Heart right ventricle (tissue), 16 donors: ENCODE data around the gene MUC4. TPM values are rescaled to one million over a fixed set of nuclear protein-coding genes. Genes with fewer than 3 reads are reported as not detected.

Experiments used
- ATAC-seq, 8 donors: fragments of 200-7000 bp; cut with Tn5 transposase; one replicate each; pipeline ENCODE4 v1.9.1; 2020; ENCODE audit warnings: mild to moderate bottlenecking in 8 of 8, moderate library complexity in 8 of 8, moderate number of reproducible peaks in 1 of 8
- DNase-seq, 2 donors: peaks; one replicate each; pipeline ENCODE4 v3.0.0-alpha.2; 2020
- H3K27ac ChIP-seq, 10 donors: fragments of 200-600 bp; sonication (generic) in 2 of 10; one replicate each; pipeline versions ENCODE4 v1.5.0 to v1.8.0; 2020 to 2022; ENCODE audit warnings: mild to moderate bottlenecking in 3 of 10
- H3K27me3 ChIP-seq, 7 donors: fragments of 200-600 bp; one replicate each; pipeline ENCODE4 v1.8.0; 2021 to 2022; ENCODE audit warnings: mild to moderate bottlenecking in 2 of 7
- H3K36me3 ChIP-seq, 9 donors: fragments of 200-600 bp; sonication (generic) in 1 of 9; one replicate each; pipeline versions ENCODE4 v1.5.0 to v1.8.0; 2020 to 2022; ENCODE audit warnings: mild to moderate bottlenecking in 2 of 9
- H3K4me1 ChIP-seq, 9 donors: fragments of 200-600 bp; sonication (generic) in 1 of 9; one replicate each; pipeline versions ENCODE4 v1.5.0 to v1.8.0; 2020 to 2022; ENCODE audit warnings: mild to moderate bottlenecking in 4 of 9
- H3K4me3 ChIP-seq, 10 donors: fragments of 200-600 bp; sonication (generic) in 2 of 10; one replicate each; pipeline versions ENCODE4 v1.5.0 to v1.8.0; 2020 to 2022; ENCODE audit warnings: mild to moderate bottlenecking in 7 of 10, moderate library complexity in 2 of 10
- H3K9me3 ChIP-seq, 11 donors: fragments of 200-600 bp in 10 of 11; sonication (generic) in 2 of 11; one replicate each; pipeline versions ENCODE4 v1.5.0 to v1.8.0; 2013 to 2022; ENCODE audit warnings: mild to moderate bottlenecking in 2 of 11, control low read depth in 1 of 11, moderate library complexity in 1 of 11
- WGBS, 2 donors: extraction: QIAGEN DNeasy Blood & Tissue Kit; methylation state at CpG; one replicate each; pipeline ENCODE4 v1.1.7; 2013; ENCODE audit warnings: inconsistent platforms in 1 of 2; 5-methylcytosine and 5-hydroxymethylcytosine counted together
- intact Hi-C, 10 donors: fragments of 100-400 bp; cut with DNase I; formaldehyde crosslinking; loops; one replicate each; pipeline versions ENCODE4 v1.11.1 to v1.14.2; 2022
- polyA plus RNA-seq, 2 donors: library from polyadenylated mRNA; stranded (reverse); fragments of 200-250 nt; gene quantifications; one replicate each; pipeline ENCODE4 v1.2.3, GENCODE V29; 2013
- total RNA-seq, 10 donors: library from RNA; stranded (reverse); fragmentation: NEBNext Ultra II Directional in 3 of 10; extraction: Animal tissue kit (Norgen Biotek cat#: 25700) in 3 of 10; gene quantifications; one replicate each; pipeline versions ENCODE4 v1.2.1 to v1.2.4, GENCODE V29; 2021 to 2023
- TF ChIP-seq, protein P1 (sequence below), 9 donors: fragments of 200-600 bp; sonication (generic) in 2 of 9; IDR thresholded peaks; one replicate each; pipeline versions ENCODE4 v1.5.0 to v1.8.0; 2021 to 2022; ENCODE audit warnings: antibody characterized with exemption in 9 of 9, mild to moderate bottlenecking in 5 of 9, moderate library complexity in 1 of 9
- donor health status: Arrhythmogenic right ventricular cardiomyopathy.
- donor health status: ischemic (EF 13 %, LVEDD 7.1; RV severe dilation, severe dysfunction).
- donor health status: healthy with polysubstance abuse.
- donor health status: DM: no; HTN: yes; CAD: no.
- donor health status: DM: no; HTN: no; CAD: no.
- donor health status: ischemic (EF 25% LVEDD 6.9; RV normal size, moderate dysfunction).
- donor health status: ischemic (EF 25% LVEDD 5.7; RV mildly dilated, moderate dysfunction).
- donor health status: healthy.
- donor health status: DM: yes; HTN: yes; CAD: no.
- donor health status: Ischemic cardiomyopathy.
- donor health status: ischemic (EF 35%, LVEDD 5.7; RV mildly dilated, moderate dysfunction).
- donor health status: nonischemic (EF 11% LVEDD 7.7; RV severe dilation, severe dysfunction).
- donor health status: DM: yes; HTN: yes; CAD: no.
- donor health status: PGD.
- donor health status: ischemic (EF 29% LVEDD 5.4; RV normal size, mild dysfunction).
- donor health status: nonischemic (EF 23%, LVEDD 6.1; RV moderate dilation, normal function).

The MUC4 gene
- total and polyA plus RNA-seq, 12 donors, result 0.01 TPM; not detected in 11

DNA sequence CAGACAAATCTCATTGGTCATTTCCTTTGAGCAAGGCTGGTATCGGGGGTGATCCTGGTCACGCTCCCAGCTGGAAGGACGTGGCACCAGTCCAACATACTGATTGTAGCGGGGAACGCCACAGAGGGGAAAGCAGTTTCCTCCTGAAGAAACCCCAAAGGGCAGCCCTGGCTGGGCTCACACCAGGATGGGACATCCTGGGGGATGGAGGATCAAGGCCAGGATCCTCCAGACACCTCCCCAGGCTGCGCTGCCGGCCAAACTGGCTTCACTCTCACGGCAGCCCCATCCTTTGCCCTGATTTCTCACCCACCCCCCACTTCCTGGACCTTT, 54.3 kb downstream of the MUC4 start:
- Histone ChIP-seq H3K27me3 (peaks cover 0 to 66% (median 49%) of the 10 kb centered on the region in 7 donors), H3K27ac (no peak overlapping the region), H3K36me3 (no peaks in the 10 kb centered on the region), H3K4me1 (peaks cover 0 to 29% (median 10%) of the 10 kb centered on the region in 9 donors), H3K4me3 (no peak overlapping the region), H3K9me3 (no peaks in the 10 kb centered on the region)
- no peak for DNase-seq
- TF ChIP-seq, protein P1, sequence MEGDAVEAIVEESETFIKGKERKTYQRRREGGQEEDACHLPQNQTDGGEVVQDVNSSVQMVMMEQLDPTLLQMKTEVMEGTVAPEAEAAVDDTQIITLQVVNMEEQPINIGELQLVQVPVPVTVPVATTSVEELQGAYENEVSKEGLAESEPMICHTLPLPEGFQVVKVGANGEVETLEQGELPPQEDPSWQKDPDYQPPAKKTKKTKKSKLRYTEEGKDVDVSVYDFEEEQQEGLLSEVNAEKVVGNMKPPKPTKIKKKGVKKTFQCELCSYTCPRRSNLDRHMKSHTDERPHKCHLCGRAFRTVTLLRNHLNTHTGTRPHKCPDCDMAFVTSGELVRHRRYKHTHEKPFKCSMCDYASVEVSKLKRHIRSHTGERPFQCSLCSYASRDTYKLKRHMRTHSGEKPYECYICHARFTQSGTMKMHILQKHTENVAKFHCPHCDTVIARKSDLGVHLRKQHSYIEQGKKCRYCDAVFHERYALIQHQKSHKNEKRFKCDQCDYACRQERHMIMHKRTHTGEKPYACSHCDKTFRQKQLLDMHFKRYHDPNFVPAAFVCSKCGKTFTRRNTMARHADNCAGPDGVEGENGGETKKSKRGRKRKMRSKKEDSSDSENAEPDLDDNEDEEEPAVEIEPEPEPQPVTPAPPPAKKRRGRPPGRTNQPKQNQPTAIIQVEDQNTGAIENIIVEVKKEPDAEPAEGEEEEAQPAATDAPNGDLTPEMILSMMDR (IDR thresholded peaks at IDR 0.05), result no peak
- no peak for ATAC-seq
- WGBS, 2 donors, result 5 to 9% methylated on average over 8 of the region's 8 CpGs
- intact Hi-C loops, result no loop called here

DNA sequence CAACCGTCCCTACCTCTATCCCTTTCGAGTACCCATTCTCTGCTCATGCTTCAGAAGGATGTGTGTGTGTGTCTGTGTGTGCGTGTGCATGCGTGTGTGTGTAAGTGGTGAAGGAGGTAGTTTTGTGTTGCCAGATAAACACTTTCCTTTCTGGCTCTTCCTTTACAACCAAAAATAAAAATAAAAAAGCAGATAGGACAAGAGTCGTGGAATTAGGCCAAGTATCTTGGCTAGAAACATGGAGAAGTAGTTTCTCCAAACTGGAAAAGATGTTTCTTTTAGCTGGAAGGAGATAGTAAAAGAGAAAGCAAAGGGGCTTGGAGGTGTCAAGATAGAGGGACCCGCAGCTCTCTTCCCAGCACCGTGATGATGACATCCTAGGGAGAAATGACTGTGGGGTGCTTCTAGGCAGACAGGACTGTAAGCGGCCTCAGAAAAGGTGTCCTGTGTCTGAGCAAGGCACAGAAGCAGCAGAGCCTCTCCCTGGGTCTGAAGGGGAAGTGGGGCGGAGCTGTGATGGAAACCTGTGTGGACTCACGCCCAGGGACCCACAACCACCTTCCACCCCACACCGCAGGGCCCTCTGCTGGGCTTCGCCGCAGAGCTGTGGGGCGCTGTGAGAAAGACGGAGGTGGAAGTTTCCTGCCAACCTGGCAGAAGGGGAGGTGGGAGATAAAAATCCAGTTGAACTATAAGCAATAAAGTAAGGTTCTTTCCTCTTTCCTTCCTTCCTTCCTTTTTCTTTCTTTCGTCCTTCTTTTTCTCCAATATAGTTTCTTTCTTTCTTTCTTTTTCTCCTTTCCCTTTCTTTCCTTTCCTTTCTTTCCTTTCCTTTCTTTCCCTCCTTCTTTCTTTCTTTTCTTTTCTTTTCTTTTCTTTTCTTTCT, 55.7 kb downstream of the MUC4 start:
- Histone ChIP-seq H3K27ac (no peak overlapping the region), H3K4me1 (peaks cover 0 to 20% (median 10%) of the 10 kb centered on the region in 9 donors), H3K9me3 (no peaks in the 10 kb centered on the region), H3K4me3 (no peak overlapping the region), H3K36me3 (no peaks in the 10 kb centered on the region), H3K27me3 (peaks cover 0 to 57% (median 37%) of the 10 kb centered on the region in 7 donors)
- no peak for ATAC-seq
- TF ChIP-seq, protein P1 (IDR thresholded peaks at IDR 0.05), result no peak
- intact Hi-C loops, result no loop called here
- DNase-seq, result no peak
- WGBS, 2 donors, result 61 to 65% methylated on average over 16 of the region's 16 CpGs

DNA sequence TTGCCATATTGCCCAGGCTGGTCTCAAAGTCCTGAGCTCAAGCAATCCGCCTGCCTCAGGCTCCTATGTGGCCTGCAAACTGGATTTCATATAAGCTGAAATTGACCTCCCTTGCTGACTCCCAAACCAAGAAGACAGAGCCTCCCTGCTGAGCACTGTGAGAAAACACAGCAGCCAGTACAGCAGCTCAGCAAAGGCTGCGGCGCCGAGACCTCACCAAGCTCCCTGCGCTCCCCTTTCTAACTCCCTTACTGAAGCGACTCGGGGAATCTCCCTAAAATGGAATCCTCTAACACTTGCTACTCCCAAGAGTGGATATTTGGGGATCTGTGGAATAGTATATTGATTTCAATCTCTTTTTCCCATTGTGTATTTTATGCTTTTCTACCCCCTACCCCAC, 56.3 kb downstream of the MUC4 start:
- DNase-seq (no peak), ATAC-seq (no peak)
- no peaks in the 10 kb centered on the region for H3K36me3 ChIP-seq
- TF ChIP-seq, protein P1 (IDR thresholded peaks at IDR 0.05), result no peak
- H3K9me3 ChIP-seq, result no peaks in the 10 kb centered on the region
- intact Hi-C loops, result no loop called here
- no peak overlapping the region for H3K4me3 ChIP-seq
- no peak overlapping the region for H3K27ac ChIP-seq
- WGBS, 2 donors, result 83 to 88% methylated on average over 7 of the region's 7 CpGs
- H3K27me3 ChIP-seq, result peaks cover 0 to 52% (median 32%) of the 10 kb centered on the region in 7 donors
- H3K4me1 ChIP-seq, result peaks cover 0 to 15% (median 10%) of the 10 kb centered on the region in 9 donors

DNA sequence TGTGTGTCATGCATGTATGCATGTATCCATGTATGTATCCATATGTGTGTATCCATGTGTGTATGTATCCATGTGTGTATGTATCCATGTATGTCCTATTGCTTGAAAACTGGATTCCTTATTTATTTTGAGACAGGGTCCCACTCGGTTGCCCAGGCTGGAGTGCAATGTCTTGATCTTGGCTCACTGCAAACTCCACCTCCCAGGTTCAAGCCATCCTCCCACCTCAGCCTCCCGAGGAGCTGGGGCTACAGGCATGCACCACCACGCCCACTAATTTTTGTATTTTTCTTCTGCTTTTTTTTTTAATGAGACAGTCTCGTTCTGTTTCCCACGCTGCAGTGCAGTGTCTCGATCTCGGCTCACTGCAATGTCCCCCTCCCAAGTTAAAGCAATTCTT, 56.8 kb downstream of the MUC4 start:
- Histone ChIP-seq H3K4me3 (no peak overlapping the region), H3K27me3 (peaks cover 0 to 52% (median 29%) of the 10 kb centered on the region in 7 donors), H3K36me3 (no peaks in the 10 kb centered on the region), H3K9me3 (no peaks in the 10 kb centered on the region), H3K27ac (no peak overlapping the region), H3K4me1 (peaks cover 0 to 15% (median 10%) of the 10 kb centered on the region in 9 donors)
- intact Hi-C loops, result no loop called here
- 88 to 89% methylated on average over 7 of the region's 7 CpGs for WGBS, 2 donors
- TF ChIP-seq, protein P1 (IDR thresholded peaks at IDR 0.05), result no peak
- DNase-seq, result no peak
- ATAC-seq, result no peak
